ENCODE results near the gene PDE11A. TPM values are rescaled to one million over a fixed set of nuclear protein-coding genes. Genes with fewer than 3 reads are reported as not detected.

The PDE11A gene
- total and polyA plus RNA-seq, 2 of the 13 experiments (the other 11 are each of a cell fraction or from before 2014, with no cell fraction given), result 1.2 to 1.7 TPM

- TF ChIP-seq CSRNP1 (CRISPR knock-in tag; IDR thresholded peaks at IDR 0.05) (no peak), ZKSCAN8 (CRISPR knock-in tag; IDR thresholded peaks at IDR 0.05; ENCODE audit: borderline replicate concordance) (no peak), ISL2 (CRISPR knock-in tag; IDR thresholded peaks at IDR 0.05) (peak; percentile 60; the same call in 1 of the 2 replicates), ZNF816 (CRISPR knock-in tag; IDR thresholded peaks at IDR 0.05; ENCODE audit: borderline replicate concordance) (no peak), JDP2 (CRISPR knock-in tag; IDR thresholded peaks at IDR 0.05; ENCODE audit: borderline replicate concordance) (no peak), GATAD2A (CRISPR knock-in tag; IDR thresholded peaks at IDR 0.05) (peak; percentile 66), CTCF (CRISPR knock-in tag; IDR thresholded peaks at IDR 0.05) (peak; percentile 39), ZNF792 (CRISPR knock-in tag; IDR thresholded peaks at IDR 0.05) (peak; percentile 35; the same call in 1 of the 2 replicates), ZNF180 (CRISPR knock-in tag; IDR thresholded peaks at IDR 0.05; ENCODE audit: borderline replicate concordance, low read depth) (no peak), MEIS1 (CRISPR knock-in tag; IDR thresholded peaks at IDR 0.05; ENCODE audit: borderline replicate concordance) (peak; percentile 34; the same call in 1 of the 2 replicates), HMGA1 (CRISPR knock-in tag; conservative IDR thresholded peaks at IDR 0.05) (no peak), KDM1A (CRISPR knock-in tag; IDR thresholded peaks at IDR 0.05) (no peak), ZNF672 (CRISPR knock-in tag; IDR thresholded peaks at IDR 0.05) (no peak), THRA (CRISPR knock-in tag; IDR thresholded peaks at IDR 0.05; ENCODE audit: borderline replicate concordance) (peak; percentile 98; the same call in 1 of the 2 replicates), REXO4 (CRISPR knock-in tag; IDR thresholded peaks at IDR 0.05; ENCODE audit: borderline replicate concordance) (no peak), ZNF264 (CRISPR knock-in tag; IDR thresholded peaks at IDR 0.05) (no peak), SOX6 (IDR thresholded peaks at IDR 0.05) (no peak), SOX6 (CRISPR knock-in tag; IDR thresholded peaks at IDR 0.05) (peak; percentile 90), RNF2 (conservative IDR thresholded peaks at IDR 0.05; ENCODE audit: low read depth) (no peak), ZBTB46 (CRISPR knock-in tag; IDR thresholded peaks at IDR 0.05; ENCODE audit: borderline replicate concordance) (no peak), ZNF546 (CRISPR knock-in tag; conservative IDR thresholded peaks at IDR 0.05) (peak; percentile 58; the same call in 1 of the 2 replicates), ZNF484 (CRISPR knock-in tag; IDR thresholded peaks at IDR 0.05; ENCODE audit: borderline replicate concordance, low read depth) (no peak), PHF8 (CRISPR knock-in tag; IDR thresholded peaks at IDR 0.05) (no peak), ZSCAN29 (CRISPR knock-in tag; conservative IDR thresholded peaks at IDR 0.05) (0 out of 2 replicates have a peak, but pooled peaks have one; percentile 28), ZNF746 (CRISPR knock-in tag; IDR thresholded peaks at IDR 0.05) (no peak), HDAC2 (CRISPR knock-in tag; IDR thresholded peaks at IDR 0.05) (peak; percentile 71; the same call in 1 of the 2 replicates), CC2D1A (CRISPR knock-in tag; IDR thresholded peaks at IDR 0.05) (no peak)
These were observed 473.4 kb downstream of the PDE11A start (continued) for GRCh38 chr2:177599139-177599688.
